ENCODE data around the gene FAM83C.

FAM83C gene

DNA sequence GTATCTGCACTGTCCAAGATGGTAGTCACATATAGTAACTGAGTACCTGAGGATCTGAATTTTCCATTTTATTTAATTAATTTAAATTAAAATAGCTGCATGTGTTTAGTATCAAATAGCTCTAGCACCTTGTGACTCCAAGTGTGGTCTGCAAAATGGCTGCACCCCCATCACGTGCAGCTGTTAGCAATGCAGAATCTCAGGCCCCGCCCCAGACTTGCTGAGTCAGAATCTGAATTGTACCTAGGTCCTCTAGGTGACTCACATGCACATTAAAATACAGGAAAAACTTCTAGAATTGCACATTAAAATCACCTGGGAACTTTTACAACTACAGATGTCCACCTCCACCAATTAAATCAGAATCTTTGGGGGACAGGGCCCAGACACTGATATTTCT lies 19.2 kb upstream of the FAM83C start:
- H3K4me3 ChIP-seq (ENCODE audit: low read length) = no peak overlapping the region
- DNase-seq (ENCODE audit: low read depth) = peak; percentile 48
- TF ChIP-seq, protein P1, sequence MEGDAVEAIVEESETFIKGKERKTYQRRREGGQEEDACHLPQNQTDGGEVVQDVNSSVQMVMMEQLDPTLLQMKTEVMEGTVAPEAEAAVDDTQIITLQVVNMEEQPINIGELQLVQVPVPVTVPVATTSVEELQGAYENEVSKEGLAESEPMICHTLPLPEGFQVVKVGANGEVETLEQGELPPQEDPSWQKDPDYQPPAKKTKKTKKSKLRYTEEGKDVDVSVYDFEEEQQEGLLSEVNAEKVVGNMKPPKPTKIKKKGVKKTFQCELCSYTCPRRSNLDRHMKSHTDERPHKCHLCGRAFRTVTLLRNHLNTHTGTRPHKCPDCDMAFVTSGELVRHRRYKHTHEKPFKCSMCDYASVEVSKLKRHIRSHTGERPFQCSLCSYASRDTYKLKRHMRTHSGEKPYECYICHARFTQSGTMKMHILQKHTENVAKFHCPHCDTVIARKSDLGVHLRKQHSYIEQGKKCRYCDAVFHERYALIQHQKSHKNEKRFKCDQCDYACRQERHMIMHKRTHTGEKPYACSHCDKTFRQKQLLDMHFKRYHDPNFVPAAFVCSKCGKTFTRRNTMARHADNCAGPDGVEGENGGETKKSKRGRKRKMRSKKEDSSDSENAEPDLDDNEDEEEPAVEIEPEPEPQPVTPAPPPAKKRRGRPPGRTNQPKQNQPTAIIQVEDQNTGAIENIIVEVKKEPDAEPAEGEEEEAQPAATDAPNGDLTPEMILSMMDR (conservative IDR thresholded peaks at IDR 0.05; ENCODE audit: low read depth, low read length) = no peak

DNA sequence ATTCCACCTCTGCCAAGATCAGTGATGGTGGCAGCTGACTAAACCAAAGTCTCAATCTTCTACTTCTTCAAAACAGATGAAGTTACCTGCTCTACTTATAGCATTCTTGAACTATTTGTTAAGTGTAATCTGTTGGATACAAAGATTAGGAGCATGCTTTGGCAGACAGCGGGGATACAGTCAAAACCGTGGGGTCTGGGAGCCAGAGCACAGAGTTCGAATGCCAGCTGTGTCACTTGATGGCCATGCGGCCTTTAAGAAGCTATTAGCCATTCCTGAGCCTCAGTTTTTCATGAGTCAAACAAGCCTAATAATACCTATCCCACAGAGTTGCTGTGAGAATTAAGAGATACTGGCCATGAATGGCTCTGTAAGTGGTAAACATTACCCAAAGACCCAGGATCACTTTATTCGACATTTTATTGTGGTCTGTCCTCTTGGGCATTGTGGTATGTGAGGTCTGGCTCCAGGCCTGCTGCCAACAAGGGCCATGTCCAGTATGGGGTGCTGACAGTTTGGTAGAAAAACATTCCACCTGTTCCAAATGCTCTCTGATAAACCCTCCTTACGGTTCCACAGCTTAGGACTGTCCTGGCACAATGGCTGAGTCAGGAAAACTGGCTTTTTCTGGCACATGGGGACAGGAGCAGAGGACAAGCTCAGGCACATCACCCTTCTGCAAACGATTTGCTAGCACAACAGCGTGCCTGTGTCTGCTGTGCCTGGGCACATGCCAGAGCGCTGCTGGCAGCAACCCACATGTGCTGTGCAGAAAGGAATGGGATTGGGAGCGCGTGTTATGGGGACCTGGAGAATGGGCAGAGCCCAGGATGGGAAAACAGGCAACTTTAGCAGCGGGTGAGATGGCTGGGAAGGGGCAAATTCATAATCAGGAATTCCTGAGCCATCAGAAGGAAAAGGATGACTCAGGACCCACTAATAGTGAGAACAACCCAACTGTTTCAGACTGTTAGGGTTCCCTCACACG lies 15.7 kb upstream of the FAM83C start:
- DNase-seq (ENCODE audit: low read depth) = peak; percentile 59
- no peak overlapping the region for H3K4me3 ChIP-seq (ENCODE audit: low read length)
- TF ChIP-seq, protein P1 (conservative IDR thresholded peaks at IDR 0.05; ENCODE audit: low read depth, low read length) = no peak

DNA sequence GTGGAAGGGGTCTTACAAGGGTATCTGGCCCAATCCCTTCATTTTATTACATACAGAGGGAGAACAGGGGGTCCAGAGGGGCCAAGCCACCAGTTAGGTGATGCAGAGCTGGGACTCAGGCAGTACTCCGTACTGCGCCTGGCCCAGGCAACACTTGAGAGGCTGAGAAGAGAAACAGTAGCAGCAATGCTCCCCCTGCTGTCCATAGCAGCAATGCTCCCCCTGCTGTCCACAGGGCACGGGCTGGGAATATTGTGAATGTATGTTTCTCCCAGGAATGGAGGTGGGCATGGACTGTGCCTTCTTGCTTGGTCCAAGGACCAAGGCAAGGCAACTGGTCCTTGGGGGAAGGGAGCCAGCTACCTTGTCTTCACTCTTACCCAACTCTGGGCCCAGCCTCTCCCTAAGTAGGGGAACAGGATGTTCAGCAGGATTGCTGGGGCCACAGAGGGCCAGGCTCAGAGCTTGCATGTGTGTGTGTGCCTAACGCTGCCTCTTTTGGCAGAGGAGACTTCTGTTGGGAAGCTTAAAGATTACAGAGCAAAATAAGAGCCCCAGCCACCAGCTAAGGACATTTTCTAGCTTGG lies 14.8 kb upstream of the FAM83C start:
- no peak overlapping the region for H3K4me3 ChIP-seq (ENCODE audit: low read length)
- peak; percentile 46 for DNase-seq (ENCODE audit: low read depth)
- TF ChIP-seq, protein P1 (conservative IDR thresholded peaks at IDR 0.05; ENCODE audit: low read depth, low read length) = peak; percentile 89

DNA sequence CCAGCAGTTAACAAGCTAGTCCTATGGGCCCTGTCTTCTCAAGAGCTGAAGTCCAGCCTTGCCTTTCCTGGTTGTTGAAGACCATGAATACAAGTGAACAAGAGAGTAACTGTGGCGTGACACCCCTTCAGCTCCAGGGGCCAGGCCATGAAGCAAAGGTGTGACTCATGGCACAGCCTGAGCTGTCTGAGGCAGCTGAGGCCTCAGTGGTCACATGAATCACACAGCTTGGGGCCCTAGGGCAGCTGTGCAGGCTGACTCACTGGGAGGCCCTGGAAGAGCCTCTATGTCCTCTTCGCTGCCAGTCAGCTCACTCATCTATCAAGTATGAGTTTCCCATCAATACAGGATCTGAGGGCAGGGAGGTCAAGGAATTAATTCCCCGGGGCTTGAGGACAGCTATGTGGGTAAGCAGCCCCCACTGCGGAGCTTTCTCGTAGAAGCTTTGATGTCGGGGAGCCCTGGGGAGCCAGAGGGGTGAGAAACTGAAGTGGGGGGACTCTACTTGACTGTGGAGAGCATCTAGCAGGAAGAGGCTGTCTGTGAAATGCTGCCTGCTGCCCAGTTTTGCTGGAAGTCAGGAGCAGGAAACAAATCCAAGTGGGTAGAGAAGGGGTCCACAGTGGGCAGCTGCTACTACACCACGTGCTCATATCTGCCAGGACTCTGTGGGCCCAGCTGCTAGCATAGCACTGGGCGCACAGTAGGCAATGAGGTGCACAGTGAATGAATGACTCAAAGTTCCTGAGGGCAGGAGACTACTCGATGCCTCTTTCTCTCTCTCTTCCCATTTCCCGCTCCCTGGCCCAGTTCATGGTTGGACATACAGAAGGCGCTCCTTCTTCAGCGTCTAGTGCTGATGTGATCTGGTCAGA lies 13.7 kb upstream of the FAM83C start:
- TF ChIP-seq, protein P1 (conservative IDR thresholded peaks at IDR 0.05; ENCODE audit: low read depth, low read length) = no peak
- peak; percentile 97 for DNase-seq (ENCODE audit: low read depth)
- no peak overlapping the region for H3K4me3 ChIP-seq (ENCODE audit: low read length)

DNA sequence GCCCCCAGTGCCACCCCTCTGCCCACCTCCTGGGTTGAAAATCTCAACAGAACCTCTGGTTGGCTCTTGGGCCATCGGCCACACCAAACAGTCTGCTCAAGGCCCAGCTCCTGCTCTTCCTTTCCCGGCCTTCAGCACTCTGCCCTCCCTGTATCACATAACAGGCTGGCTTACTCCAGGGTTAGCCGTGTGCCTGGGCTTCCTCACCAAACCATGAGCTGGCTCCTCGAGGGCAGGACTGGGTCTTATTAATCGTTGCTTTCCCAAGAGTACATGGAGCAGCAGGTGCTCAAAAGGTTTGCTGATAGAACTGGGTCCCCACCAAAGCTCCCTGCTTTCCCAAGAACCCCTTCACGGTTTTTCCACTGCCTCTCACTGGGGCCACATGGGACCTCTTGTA lies 12.7 kb upstream of the FAM83C start:
- no peak for DNase-seq (ENCODE audit: low read depth)
- no peak overlapping the region for H3K4me3 ChIP-seq (ENCODE audit: low read length)
- TF ChIP-seq, protein P1 (conservative IDR thresholded peaks at IDR 0.05; ENCODE audit: low read depth, low read length) = no peak

DNA sequence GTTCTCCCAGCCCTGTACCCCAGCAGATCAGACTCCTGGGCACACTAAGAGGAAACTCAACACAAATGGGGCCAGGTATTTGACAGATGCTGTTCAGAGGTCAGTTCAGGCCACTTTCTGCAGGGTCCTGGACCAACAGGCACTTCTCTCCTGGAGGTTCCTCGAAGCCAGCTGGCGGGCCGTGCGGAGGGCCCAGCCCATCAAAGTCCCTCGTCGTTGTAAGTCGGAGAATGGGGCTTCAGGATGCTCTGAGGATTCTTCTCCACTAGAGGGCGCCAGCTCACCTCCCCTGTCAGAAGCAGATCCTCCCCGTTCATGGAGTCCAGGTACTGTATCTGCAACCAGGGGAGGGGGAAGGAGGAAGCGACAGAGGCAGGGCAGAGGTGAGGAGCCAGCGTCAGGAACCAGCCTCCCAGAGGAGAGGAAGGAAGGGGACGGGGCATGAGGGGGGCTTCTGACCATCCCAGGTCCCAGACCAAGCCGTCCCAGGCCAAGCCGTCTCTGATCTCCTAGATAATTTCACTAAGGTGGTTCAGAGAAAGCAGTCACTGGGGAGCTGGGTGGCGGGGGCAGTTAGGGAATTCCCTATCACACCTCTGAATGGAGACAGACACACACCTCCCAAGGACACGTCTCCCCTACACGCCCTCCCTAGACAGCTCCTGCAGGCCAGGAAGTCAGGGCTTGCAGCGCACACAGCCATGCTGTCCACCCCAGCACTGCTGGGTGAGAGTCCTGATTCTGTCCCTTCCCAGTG lies 11.7 kb upstream of the FAM83C start:
- DNase-seq (ENCODE audit: low read depth) = peak; percentile 46
- H3K4me3 ChIP-seq (ENCODE audit: low read length) = no peak overlapping the region
- TF ChIP-seq, protein P1 (conservative IDR thresholded peaks at IDR 0.05; ENCODE audit: low read depth, low read length) = peak; percentile 94
